ENCODE results near the gene SORL1.

Gene SORL1

GRCh38 chr11:121514432-121515334 lies 62.6 kb downstream of the SORL1 start:
- TF ChIP-seq CTCF (conservative IDR thresholded peaks at IDR 0.05; ENCODE audit: low read depth, low read length): no peak
- no peak overlapping the region for H3K4me3 ChIP-seq (ENCODE audit: low read length)
- DNase-seq (ENCODE audit: low read depth): no peak

GRCh38 chr11:121515335-121515671 lies 63.2 kb downstream of the SORL1 start:
- H3K4me3 ChIP-seq (ENCODE audit: low read length): no peak overlapping the region
- DNase-seq (ENCODE audit: low read depth): no peak
- TF ChIP-seq CTCF (conservative IDR thresholded peaks at IDR 0.05; ENCODE audit: low read depth, low read length): no peak

GRCh38 chr11:121517996-121518395 lies 65.9 kb downstream of the SORL1 start:
- H3K4me3 ChIP-seq (ENCODE audit: low read length): no peak overlapping the region
- TF ChIP-seq CTCF (conservative IDR thresholded peaks at IDR 0.05; ENCODE audit: low read depth, low read length): no peak
- no peak for DNase-seq (ENCODE audit: low read depth)

GRCh38 chr11:121520243-121521144 lies 68.4 kb downstream of the SORL1 start:
- no peak for TF ChIP-seq CTCF (conservative IDR thresholded peaks at IDR 0.05; ENCODE audit: low read depth, low read length)
- DNase-seq (ENCODE audit: low read depth): no peak
- no peak overlapping the region for H3K4me3 ChIP-seq (ENCODE audit: low read length)

- DNase-seq (ENCODE audit: low read depth): no peak
- no peak for TF ChIP-seq CTCF (conservative IDR thresholded peaks at IDR 0.05; ENCODE audit: low read depth, low read length)
- H3K4me3 ChIP-seq (ENCODE audit: low read length): no peak overlapping the region
Observed at GRCh38 chr11:121521145-121522042, 69.3 kb downstream of the SORL1 start.

GRCh38 chr11:121522043-121522941 lies 70.2 kb downstream of the SORL1 start:
- no peak for DNase-seq (ENCODE audit: low read depth)
- no peak for TF ChIP-seq CTCF (conservative IDR thresholded peaks at IDR 0.05; ENCODE audit: low read depth, low read length)
- H3K4me3 ChIP-seq (ENCODE audit: low read length): no peak overlapping the region

Data from retinal pigment epithelial cell (primary cell).